NCI-H1930 (cell line): ENCODE measurements around the gene ACTN1.

Experiments
- DNase-seq, 2 experiments: peaks; one replicate each; lab custom pipeline; 2025; lab: John Stamatoyannopoulos, UW

ACTN1 gene

GRCh38 chr14:68970038-68970612, 9.0 kb downstream of the ACTN1 start:
- DNase-seq = no peak

- no peak for DNase-seq
These were observed 9.6 kb downstream of the ACTN1 start for GRCh38 chr14:68969278-68970033.

- no peak for DNase-seq
These were observed 10.4 kb downstream of the ACTN1 start for GRCh38 chr14:68968721-68969120.

GRCh38 chr14:68968051-68968450, 11.1 kb downstream of the ACTN1 start:
- no peak for DNase-seq

DNA sequence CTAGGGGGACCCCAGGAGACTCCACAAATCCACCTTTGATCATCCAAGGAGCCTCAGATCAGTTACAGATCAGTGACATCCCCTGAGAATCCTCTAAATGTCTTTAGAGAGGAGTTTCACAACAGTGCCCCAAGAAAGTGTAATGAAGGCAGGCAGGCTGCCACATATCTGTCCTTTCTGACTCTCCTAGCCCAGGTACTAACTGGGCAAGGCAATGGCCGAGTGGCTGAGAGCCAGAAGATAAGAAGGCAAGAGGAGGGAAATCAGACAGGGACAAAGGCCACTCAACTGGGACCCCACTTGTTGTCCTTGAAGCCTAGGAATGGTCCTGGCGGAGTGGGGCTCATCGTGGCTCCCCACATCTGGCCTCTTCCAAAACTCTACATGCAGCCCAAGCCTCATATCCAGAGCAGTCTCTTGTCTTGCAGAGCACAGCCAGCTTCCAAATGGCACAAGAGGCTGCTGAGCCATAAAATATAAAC, 11.6 kb downstream of the ACTN1 start:
- DNase-seq = no peak

DNA sequence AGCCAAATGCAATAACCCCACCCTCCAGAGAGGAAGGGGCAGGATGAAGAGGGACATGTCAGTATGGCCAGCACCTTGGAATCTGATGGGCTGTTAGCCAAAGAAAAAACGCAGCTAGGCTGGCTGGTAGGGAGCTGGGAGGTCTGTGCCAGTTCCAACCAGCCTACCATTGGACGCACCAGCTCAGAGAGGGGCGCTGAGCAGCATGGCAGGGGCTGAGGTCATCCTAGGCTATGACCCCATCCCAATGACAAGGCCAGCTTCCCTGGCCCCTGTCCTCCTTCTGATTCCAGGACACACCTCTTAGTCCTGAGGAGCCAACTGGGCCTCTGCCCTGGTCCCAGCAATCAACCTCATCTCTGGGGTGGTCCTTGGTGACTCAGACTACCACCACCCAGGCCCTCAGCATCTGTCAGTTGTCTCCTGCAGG, 12.2 kb downstream of the ACTN1 start:
- no peak for DNase-seq

- DNase-seq = no peak
These were observed 13.8 kb downstream of the ACTN1 start for GRCh38 chr14:68965261-68965761.

DNA sequence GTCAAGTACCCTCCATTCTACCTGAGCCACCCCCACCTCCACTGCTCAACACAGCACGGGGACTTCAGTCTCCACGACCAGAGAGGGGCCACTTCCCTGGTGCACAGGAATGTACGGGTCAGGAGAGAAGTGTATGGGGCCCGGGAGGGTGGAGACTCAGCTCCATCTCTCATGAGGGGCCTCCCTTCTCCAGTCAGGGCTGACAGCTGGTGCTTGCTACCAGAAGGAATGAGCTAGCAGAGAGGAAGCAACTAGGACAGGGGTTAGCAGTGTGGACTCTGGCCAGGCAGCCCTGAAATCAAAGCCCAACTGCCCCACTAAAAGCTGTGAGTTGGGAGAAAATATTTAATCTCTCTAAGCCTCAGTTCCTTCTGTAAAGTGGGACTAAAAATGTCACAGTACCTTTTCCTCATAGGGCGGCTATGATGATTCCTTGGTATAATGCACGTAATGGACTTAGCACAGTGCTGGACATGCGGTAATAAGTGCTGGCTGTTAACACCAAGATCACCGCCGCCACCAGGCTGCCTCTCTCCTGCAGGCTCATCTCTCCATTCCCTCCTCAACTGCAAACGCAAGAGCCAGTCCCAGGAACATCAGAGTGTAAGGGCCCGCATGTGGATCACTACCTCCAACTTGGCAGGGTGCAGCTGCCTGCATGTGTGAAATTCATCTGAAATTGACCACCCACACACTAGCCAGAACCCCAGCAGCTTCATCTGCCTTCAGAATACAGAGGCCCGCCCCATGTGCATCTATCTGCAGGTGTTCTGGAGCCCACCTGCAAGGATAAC, 14.6 kb downstream of the ACTN1 start:
- DNase-seq = no peak

GRCh38 chr14:68962681-68963080, 16.4 kb downstream of the ACTN1 start:
- no peak for DNase-seq

DNA sequence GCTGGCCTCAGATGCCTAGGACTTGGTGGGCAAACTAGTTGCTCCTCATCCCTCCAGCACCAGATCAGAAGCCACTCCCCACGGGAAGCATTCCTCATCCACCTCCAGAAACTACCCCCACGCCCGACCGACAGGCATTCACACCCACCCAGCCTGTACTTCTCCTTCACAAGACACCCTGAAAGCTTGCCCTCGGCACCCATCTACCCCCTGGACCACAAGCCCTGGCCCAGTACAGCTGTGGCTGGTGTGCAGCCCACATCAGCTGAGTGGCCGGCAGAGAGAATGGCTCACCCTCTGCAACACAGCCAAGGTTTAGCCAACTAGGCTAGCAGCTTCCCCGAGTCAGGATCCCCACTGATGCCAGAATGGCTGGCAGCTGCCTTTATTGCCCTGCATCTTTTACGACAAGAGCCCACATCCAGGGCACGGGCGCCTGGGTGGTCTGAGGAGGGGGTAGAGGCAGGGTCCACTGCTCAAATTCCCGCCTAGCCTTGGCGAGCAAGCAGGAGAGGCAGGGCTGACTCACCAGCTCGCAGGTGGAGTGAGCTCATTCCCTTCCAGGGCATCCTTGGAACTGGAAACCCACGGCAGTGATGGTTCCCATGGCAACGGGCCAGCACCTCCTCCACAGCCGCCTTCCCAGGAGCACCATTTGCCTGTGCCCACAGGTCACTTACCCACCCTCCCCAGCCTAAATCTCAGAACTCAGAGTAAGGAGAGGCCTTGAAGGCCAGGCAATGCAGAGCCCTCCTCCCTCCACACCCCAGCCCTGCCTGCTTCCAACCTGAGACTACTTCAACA, 17.1 kb downstream of the ACTN1 start:
- DNase-seq = no peak

GRCh38 chr14:68961361-68961760, 17.7 kb downstream of the ACTN1 start:
- no peak for DNase-seq

DNA sequence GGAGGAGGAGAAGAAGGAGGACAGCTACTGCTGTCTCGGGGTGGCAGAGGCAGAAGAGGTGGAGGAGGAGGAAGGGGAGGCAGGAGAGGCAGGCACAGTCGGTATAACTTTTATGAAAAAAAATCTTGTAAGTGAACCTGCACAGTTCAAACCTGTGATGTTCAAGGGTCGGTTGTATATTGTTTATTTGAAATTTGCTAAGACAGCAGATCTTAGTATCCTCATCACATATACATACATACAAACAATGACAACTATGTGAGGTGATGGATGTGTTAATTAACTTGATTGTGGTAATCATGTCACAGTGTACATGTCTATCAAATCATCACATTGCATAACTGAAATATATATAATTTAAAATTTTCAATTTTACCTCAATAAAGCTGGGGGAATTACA, 19.0 kb downstream of the ACTN1 start:
- no peak for DNase-seq

- no peak for DNase-seq
These were observed 20.1 kb downstream of the ACTN1 start for GRCh38 chr14:68959035-68959434.

- no peak for DNase-seq
These were observed 20.5 kb downstream of the ACTN1 start for GRCh38 chr14:68958553-68958952.

DNA sequence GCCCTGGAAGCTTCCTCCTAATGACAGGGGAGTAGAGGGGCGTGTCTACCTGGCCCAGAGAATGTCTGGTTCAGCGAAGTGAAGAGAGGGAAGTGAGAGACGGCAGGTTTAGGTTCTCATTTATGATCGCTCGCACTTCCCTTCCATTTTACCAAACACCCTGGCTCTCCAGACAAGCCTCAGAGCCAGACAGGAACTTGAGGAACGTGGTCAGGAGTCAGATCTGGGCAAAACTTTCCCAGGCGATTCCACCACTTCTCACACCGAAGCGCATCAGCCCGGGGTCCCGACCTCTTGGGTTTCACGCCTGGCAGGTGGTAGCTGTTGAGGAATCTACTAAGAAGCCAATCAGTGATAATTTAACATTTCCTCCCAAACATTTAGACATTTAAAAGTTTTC, 21.3 kb downstream of the ACTN1 start:
- no peak for DNase-seq

- no peak for DNase-seq
These were observed 22.4 kb downstream of the ACTN1 start for GRCh38 chr14:68956724-68957123.

DNA sequence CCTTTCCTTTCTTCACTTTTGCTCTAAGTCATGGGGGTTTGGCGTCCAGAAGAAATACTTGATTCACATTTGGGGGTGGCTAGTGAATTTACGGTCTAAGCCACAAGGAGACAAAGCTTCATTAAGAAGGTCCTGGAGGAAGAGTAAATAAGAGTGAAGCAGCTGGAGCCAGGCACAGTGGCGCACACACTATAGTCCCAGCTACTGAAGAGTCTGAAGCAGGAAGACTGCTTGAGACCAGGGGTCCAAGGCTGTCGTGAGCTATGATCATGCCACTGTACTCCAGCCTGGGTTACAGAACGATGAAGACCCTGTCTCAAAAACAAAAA, 23.3 kb downstream of the ACTN1 start:
- DNase-seq = no peak

GRCh38 chr14:68955164-68955850, 23.8 kb downstream of the ACTN1 start:
- no peak for DNase-seq

DNA sequence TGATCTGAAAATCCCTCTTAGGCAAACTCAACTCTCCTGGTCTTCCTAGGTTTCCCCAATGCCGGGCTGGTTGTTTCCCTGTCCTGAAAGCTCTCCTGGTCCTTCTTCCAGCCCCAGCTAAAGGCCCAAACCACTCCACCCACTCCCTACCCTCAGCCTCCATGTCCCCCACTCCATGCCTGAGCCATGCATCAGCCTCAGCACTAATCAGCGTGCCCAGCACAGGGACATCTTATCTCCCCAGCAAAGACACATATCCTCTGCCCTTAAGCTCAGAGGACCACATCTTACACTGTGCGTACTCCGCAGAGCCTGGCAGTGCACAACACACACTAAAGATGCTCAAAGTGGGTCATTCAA, 25.9 kb downstream of the ACTN1 start:
- no peak for DNase-seq

DNA sequence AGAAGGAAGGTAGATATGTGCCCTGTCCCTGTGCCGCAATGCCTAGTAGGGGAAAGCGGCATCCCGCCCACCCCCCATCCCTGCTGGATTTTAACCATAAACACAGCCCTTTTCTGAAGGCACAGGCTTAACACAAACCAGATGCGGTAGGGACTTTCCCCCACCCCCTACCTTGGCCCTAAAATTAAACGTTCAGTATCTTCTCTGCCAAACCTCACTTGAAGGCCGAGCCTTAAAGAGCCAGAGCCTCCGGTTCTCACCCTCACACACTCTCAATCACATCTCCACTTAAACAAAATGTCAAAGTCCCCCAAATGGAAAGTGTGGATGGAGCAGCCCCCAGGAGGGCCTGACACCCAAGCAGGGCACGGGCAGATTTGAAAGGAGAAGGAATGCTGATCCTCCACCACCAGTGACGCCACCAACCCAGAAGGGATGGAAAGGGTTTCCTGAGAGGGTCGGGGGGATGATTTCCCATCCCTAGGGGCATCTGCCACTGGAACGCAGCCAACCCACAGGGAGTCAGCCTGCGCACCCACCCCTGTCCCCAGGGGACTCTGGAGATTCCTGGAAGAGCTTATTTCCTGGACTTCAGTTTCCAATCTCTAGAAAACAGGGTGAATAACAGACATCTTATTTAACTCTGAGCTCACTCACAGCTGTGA, 26.4 kb downstream of the ACTN1 start:
- no peak for DNase-seq
